PC-9 (cell line): Measurements from ENCODE around the gene CDIP1. TPM values are rescaled to one million over a fixed set of nuclear protein-coding genes. Genes with fewer than 3 reads are reported as not detected.

ENCODE experiments used
- BruUV-seq: library from RNA; stranded (reverse); fragments of 400-500 nt; replicated peaks from 2 replicates; lab custom pipeline; 2021; lab: Mats Ljungman, UMichigan
- CTCF ChIA-PET: fragments of 300-600 bp; sonication (Branson Sonifier 250); formaldehyde crosslinking; loops from one replicate; lab custom pipeline; 2022; ENCODE audit warnings: antibody characterized with exemption; lab: Charles Lee
- POLR2A ChIA-PET: fragments of 300-600 bp; sonication (Branson Sonifier 250); formaldehyde crosslinking; loops from one replicate; lab custom pipeline; 2022; ENCODE audit warnings: antibody characterized with exemption; ENCODE audit not compliant: unreplicated experiment; lab: Charles Lee
- DNase-seq, 2 experiments: peaks; one replicate each; pipeline versions ENCODE4 v3.0.0 to v3.0.0-alpha.2; 2015 to 2022; ENCODE audit warnings: mixed read lengths in 1 of 2
- H2AFZ ChIP-seq: fragments of 200-600 bp; sonication (generic); 2 replicates; pipeline ENCODE4 v1.8.1; 2017; ENCODE audit warnings: antibody characterized with exemption
- H3F3A ChIP-seq: fragments of 200-600 bp; sonication (generic); 2 replicates; pipeline ENCODE4 v1.8.1; 2017; ENCODE audit warnings: antibody characterized with exemption, mild to moderate bottlenecking, low read depth; ENCODE audit not compliant: insufficient read depth
- H3K27ac ChIP-seq: fragments of 200-600 bp; sonication (generic); 2 replicates; pipeline ENCODE4 v1.6.1; 2016; ENCODE audit warnings: mixed run types
- H3K27me3 ChIP-seq: fragments of 200-600 bp; sonication (generic); 2 replicates; pipeline ENCODE4 v1.6.1; 2016; ENCODE audit warnings: low read depth, mixed run types; ENCODE audit not compliant: insufficient read depth
- H3K36me3 ChIP-seq: fragments of 200-600 bp; sonication (generic); 2 replicates; pipeline ENCODE4 v1.6.1; 2016; ENCODE audit warnings: low read depth, mixed run types
- H3K4me1 ChIP-seq: fragments of 200-600 bp; sonication (generic); replicated peaks from 2 replicates; pipeline ENCODE4 v1.6.1; 2016; ENCODE audit warnings: mixed run types; ENCODE audit not compliant: insufficient read depth
- H3K4me2 ChIP-seq: fragments of 200-600 bp; sonication (generic); 2 replicates; pipeline ENCODE4 v1.6.1; 2017; ENCODE audit warnings: mixed run types
- H3K4me3 ChIP-seq: fragments of 200-600 bp; sonication (generic); 2 replicates; pipeline ENCODE4 v1.6.1; 2016; ENCODE audit warnings: mixed run types
- H3K79me2 ChIP-seq: fragments of 200-600 bp; sonication (generic); 2 replicates; pipeline ENCODE4 v1.6.1; 2017; ENCODE audit warnings: low read depth, mixed run types
- H3K9me2 ChIP-seq: fragments of 200-600 bp; sonication (generic); 2 replicates; pipeline ENCODE4 v1.8.1; 2017; ENCODE audit warnings: mild to moderate bottlenecking; ENCODE audit not compliant: insufficient read depth
- H3K9me3 ChIP-seq: fragments of 200-600 bp; sonication (generic); 2 replicates; pipeline ENCODE4 v1.8.1; 2016; ENCODE audit warnings: low read depth; ENCODE audit not compliant: insufficient read depth
- H4K20me1 ChIP-seq: fragments of 200-600 bp; sonication (generic); 2 replicates; pipeline ENCODE4 v1.8.1; 2017; ENCODE audit not compliant: insufficient read depth
- CTCF ChIP-seq: fragments of 200-600 bp; sonication (generic); conservative IDR thresholded peaks from 2 replicates; pipeline ENCODE4 v1.6.1; 2017; ENCODE audit warnings: mixed run types, antibody characterized with exemption, mild to moderate bottlenecking, moderate library complexity
- EZH2 ChIP-seq: fragments of 200-600 bp; sonication (generic); IDR thresholded peaks from 2 replicates; pipeline ENCODE4 v1.8.0; 2017; ENCODE audit warnings: antibody characterized with exemption, low read depth
- intact Hi-C: fragments of 100-400 bp; cut with micrococcal nuclease; formaldehyde crosslinking; loops from one replicate; pipeline ENCODE4 v1.10.0; 2022; ENCODE audit not compliant: unreplicated experiment
- total RNA-seq: library from RNA; stranded (reverse); gene quantifications from 2 replicates; pipeline ENCODE4 v1.2.3, GENCODE V29; 2021

Gene CDIP1
- total RNA-seq, 1 experiment from 2014 or later = 10.7 TPM

- CTCF ChIA-PET = no interaction called here
- Histone ChIP-seq H3F3A (peaks cover 13% of the 10 kb centered on the region), H3K4me3 (no peak overlapping the region), H4K20me1 (no peaks in the 10 kb centered on the region), H3K27me3 (no peaks in the 10 kb centered on the region), H3K4me1 (no peaks in the 10 kb centered on the region), H3K79me2 (no peaks in the 10 kb centered on the region), H3K9me2 (no peaks in the 10 kb centered on the region), H3K27ac (no peak overlapping the region), H3K9me3 (peaks cover 13% of the 10 kb centered on the region), H3K4me2 (no peak overlapping the region), H3K36me3 (no peaks in the 10 kb centered on the region), H2AFZ (no peak overlapping the region)
- POLR2A ChIA-PET = no interaction called here
- intact Hi-C loops = no loop called here
- no peak for DNase-seq
- TF ChIP-seq CTCF (no peak), EZH2 (no peak)
- no TSS peak for BruUV-seq
These were observed 1.2 kb upstream of the CDIP1 start for GRCh38 chr16:4539716-4540284.

- no peaks in the 10 kb centered on the region for H3K4me1 ChIP-seq
- H3K79me2 ChIP-seq = no peaks in the 10 kb centered on the region
- H3K9me3 ChIP-seq = peaks cover 13% of the 10 kb centered on the region
- POLR2A ChIA-PET = interaction anchor here (0.6 kb wide), 1 partner anchor 80 kb away, joined by 29 read pairs; no protein-coding TSS in a partner anchor
- BruUV-seq = no TSS peak
- H2AFZ ChIP-seq = peak overlapping the region; percentile 93
- H3K9me2 ChIP-seq = no peaks in the 10 kb centered on the region
- H3K36me3 ChIP-seq = no peaks in the 10 kb centered on the region
- H3K4me3 ChIP-seq = peak overlapping the region; percentile 76
- CTCF ChIA-PET = no interaction called here
- no peak for DNase-seq
- H3K27ac ChIP-seq = no peak overlapping the region
- intact Hi-C loops = no loop called here
- no peak for TF ChIP-seq EZH2
- no peak for TF ChIP-seq CTCF
- H3F3A ChIP-seq = peaks cover 13% of the 10 kb centered on the region
- no peaks in the 10 kb centered on the region for H3K27me3 ChIP-seq
- no peaks in the 10 kb centered on the region for H4K20me1 ChIP-seq
- H3K4me2 ChIP-seq = peak overlapping the region; percentile 81
These were observed 913 bp downstream of the CDIP1 start for GRCh38 chr16:4537376-4538343.

- intact Hi-C loops = no loop called here
- H3K4me1 ChIP-seq = no peaks in the 10 kb centered on the region
- POLR2A ChIA-PET = no interaction called here
- H3K9me2 ChIP-seq = no peaks in the 10 kb centered on the region
- no peak overlapping the region for H3K4me3 ChIP-seq
- H3K4me2 ChIP-seq = no peak overlapping the region
- H3K36me3 ChIP-seq = no peaks in the 10 kb centered on the region
- H4K20me1 ChIP-seq = no peaks in the 10 kb centered on the region
- H3K79me2 ChIP-seq = no peaks in the 10 kb centered on the region
- no peak for DNase-seq
- peaks cover 13% of the 10 kb centered on the region for H3F3A ChIP-seq
- H2AFZ ChIP-seq = no peak overlapping the region
- no peak for TF ChIP-seq EZH2
- TF ChIP-seq CTCF = no peak
- CTCF ChIA-PET = interaction anchor here (0.6 kb wide), 1 partner anchor 133 kb away, joined by 5 read pairs; no protein-coding TSS in a partner anchor
- no peaks in the 10 kb centered on the region for H3K27me3 ChIP-seq
- H3K9me3 ChIP-seq = peaks cover 13% of the 10 kb centered on the region
- H3K27ac ChIP-seq = no peak overlapping the region
- BruUV-seq = TSS peak; percentile 36
These were observed 2.0 kb downstream of the CDIP1 start for GRCh38 chr16:4536391-4537106.
